PC-9 (cell line): ENCODE measurements around the gene NOC4L. TPM values are rescaled to one million over a fixed set of nuclear protein-coding genes. Genes with fewer than 3 reads are reported as not detected.

Experiments
- BruUV-seq: library from RNA; stranded (reverse); fragments of 400-500 nt; replicated peaks from 2 replicates; lab custom pipeline; 2021; lab: Mats Ljungman, UMichigan
- CTCF ChIA-PET: fragments of 300-600 bp; sonication (Branson Sonifier 250); formaldehyde crosslinking; loops from one replicate; lab custom pipeline; 2022; ENCODE audit warnings: antibody characterized with exemption; lab: Charles Lee
- POLR2A ChIA-PET: fragments of 300-600 bp; sonication (Branson Sonifier 250); formaldehyde crosslinking; loops from one replicate; lab custom pipeline; 2022; ENCODE audit warnings: antibody characterized with exemption; ENCODE audit not compliant: unreplicated experiment; lab: Charles Lee
- DNase-seq, 2 experiments: peaks; one replicate each; pipeline versions ENCODE4 v3.0.0 to v3.0.0-alpha.2; 2015 to 2022; ENCODE audit warnings: mixed read lengths in 1 of 2
- H2AFZ ChIP-seq: fragments of 200-600 bp; sonication (generic); 2 replicates; pipeline ENCODE4 v1.8.1; 2017; ENCODE audit warnings: antibody characterized with exemption
- H3F3A ChIP-seq: fragments of 200-600 bp; sonication (generic); 2 replicates; pipeline ENCODE4 v1.8.1; 2017; ENCODE audit warnings: antibody characterized with exemption, mild to moderate bottlenecking, low read depth; ENCODE audit not compliant: insufficient read depth
- H3K27ac ChIP-seq: fragments of 200-600 bp; sonication (generic); 2 replicates; pipeline ENCODE4 v1.6.1; 2016; ENCODE audit warnings: mixed run types
- H3K27me3 ChIP-seq: fragments of 200-600 bp; sonication (generic); 2 replicates; pipeline ENCODE4 v1.6.1; 2016; ENCODE audit warnings: low read depth, mixed run types; ENCODE audit not compliant: insufficient read depth
- H3K36me3 ChIP-seq: fragments of 200-600 bp; sonication (generic); 2 replicates; pipeline ENCODE4 v1.6.1; 2016; ENCODE audit warnings: low read depth, mixed run types
- H3K4me1 ChIP-seq: fragments of 200-600 bp; sonication (generic); replicated peaks from 2 replicates; pipeline ENCODE4 v1.6.1; 2016; ENCODE audit warnings: mixed run types; ENCODE audit not compliant: insufficient read depth
- H3K4me2 ChIP-seq: fragments of 200-600 bp; sonication (generic); 2 replicates; pipeline ENCODE4 v1.6.1; 2017; ENCODE audit warnings: mixed run types
- H3K4me3 ChIP-seq: fragments of 200-600 bp; sonication (generic); 2 replicates; pipeline ENCODE4 v1.6.1; 2016; ENCODE audit warnings: mixed run types
- H3K79me2 ChIP-seq: fragments of 200-600 bp; sonication (generic); 2 replicates; pipeline ENCODE4 v1.6.1; 2017; ENCODE audit warnings: low read depth, mixed run types
- H3K9me2 ChIP-seq: fragments of 200-600 bp; sonication (generic); 2 replicates; pipeline ENCODE4 v1.8.1; 2017; ENCODE audit warnings: mild to moderate bottlenecking; ENCODE audit not compliant: insufficient read depth
- H3K9me3 ChIP-seq: fragments of 200-600 bp; sonication (generic); 2 replicates; pipeline ENCODE4 v1.8.1; 2016; ENCODE audit warnings: low read depth; ENCODE audit not compliant: insufficient read depth
- H4K20me1 ChIP-seq: fragments of 200-600 bp; sonication (generic); 2 replicates; pipeline ENCODE4 v1.8.1; 2017; ENCODE audit not compliant: insufficient read depth
- CTCF ChIP-seq: fragments of 200-600 bp; sonication (generic); conservative IDR thresholded peaks from 2 replicates; pipeline ENCODE4 v1.6.1; 2017; ENCODE audit warnings: mixed run types, antibody characterized with exemption, mild to moderate bottlenecking, moderate library complexity
- EZH2 ChIP-seq: fragments of 200-600 bp; sonication (generic); IDR thresholded peaks from 2 replicates; pipeline ENCODE4 v1.8.0; 2017; ENCODE audit warnings: antibody characterized with exemption, low read depth
- intact Hi-C: fragments of 100-400 bp; cut with micrococcal nuclease; formaldehyde crosslinking; loops from one replicate; pipeline ENCODE4 v1.10.0; 2022; ENCODE audit not compliant: unreplicated experiment
- total RNA-seq: library from RNA; stranded (reverse); gene quantifications from 2 replicates; pipeline ENCODE4 v1.2.3, GENCODE V29; 2021

NOC4L gene
- total RNA-seq, 1 experiment from 2014 or later, result 27.1 TPM

- no peaks in the 10 kb centered on the region for H3K9me2 ChIP-seq
- BruUV-seq, result no TSS peak
- H3K36me3 ChIP-seq, result no peaks in the 10 kb centered on the region
- no peak overlapping the region for H3K4me2 ChIP-seq
- intact Hi-C loops, result no loop called here
- DNase-seq, result no peak
- H3K27ac ChIP-seq, result no peak overlapping the region
- H3K27me3 ChIP-seq, result peaks cover 29% of the 10 kb centered on the region
- no peak overlapping the region for H2AFZ ChIP-seq
- H3K9me3 ChIP-seq, result no peaks in the 10 kb centered on the region
- TF ChIP-seq CTCF, result no peak
- no peak for TF ChIP-seq EZH2
- ChIA-PET POLR2A (no interaction called here), CTCF (interaction anchor here (0.6 kb wide), 1 partner anchor 17 kb away, joined by 4 read pairs; no protein-coding TSS in a partner anchor)
- H3K4me3 ChIP-seq, result no peak overlapping the region
- peaks cover 5% of the 10 kb centered on the region; the same call in 1 of the 2 replicates for H3F3A ChIP-seq
- H4K20me1 ChIP-seq, result no peaks in the 10 kb centered on the region; the same call in 1 of the 2 replicates
- no peaks in the 10 kb centered on the region for H3K79me2 ChIP-seq
- H3K4me1 ChIP-seq, result no peaks in the 10 kb centered on the region
These were observed 23.5 kb downstream of the NOC4L start for GRCh38 chr12:132167611-132168310.

GRCh38 chr12:132168311-132169031 is 24.2 kb downstream of the NOC4L start:
- Histone ChIP-seq H3K4me1 (no peaks in the 10 kb centered on the region), H3K27me3 (peaks cover 36% of the 10 kb centered on the region), H3K4me2 (no peak overlapping the region), H3K9me3 (no peaks in the 10 kb centered on the region), H3K27ac (no peak overlapping the region), H4K20me1 (no peaks in the 10 kb centered on the region; the same call in 1 of the 2 replicates), H3K9me2 (no peaks in the 10 kb centered on the region), H3F3A (peaks cover 5% of the 10 kb centered on the region; the same call in 1 of the 2 replicates), H3K36me3 (no peaks in the 10 kb centered on the region), H3K4me3 (no peak overlapping the region), H3K79me2 (no peaks in the 10 kb centered on the region), H2AFZ (no peak overlapping the region)
- ChIA-PET POLR2A (no interaction called here), CTCF (interaction anchor here (0.6 kb wide), 1 partner anchor 16 kb away, joined by 4 read pairs; no protein-coding TSS in a partner anchor)
- intact Hi-C loops, result no loop called here
- no TSS peak for BruUV-seq
- no peak for TF ChIP-seq EZH2
- no peak for TF ChIP-seq CTCF
- no peak for DNase-seq

GRCh38 chr12:132169376-132169775 is 25.1 kb downstream of the NOC4L start:
- no peak for TF ChIP-seq CTCF
- no peak for TF ChIP-seq EZH2
- Histone ChIP-seq H4K20me1 (no peaks in the 10 kb centered on the region; the same call in 1 of the 2 replicates), H3K4me3 (no peak overlapping the region), H3K9me3 (no peaks in the 10 kb centered on the region), H3F3A (peaks cover 2% of the 10 kb centered on the region; the same call in 1 of the 2 replicates), H3K4me2 (no peak overlapping the region), H3K27me3 (peaks cover 45% of the 10 kb centered on the region), H3K9me2 (no peaks in the 10 kb centered on the region), H3K27ac (no peak overlapping the region), H3K4me1 (no peaks in the 10 kb centered on the region), H3K79me2 (no peaks in the 10 kb centered on the region), H2AFZ (no peak overlapping the region), H3K36me3 (no peaks in the 10 kb centered on the region)
- CTCF ChIA-PET, result no interaction called here
- POLR2A ChIA-PET, result no interaction called here
- intact Hi-C loops, result no loop called here
- BruUV-seq, result no TSS peak
- DNase-seq, result no peak
